Mesothelial cell of epicardium (in vitro differentiated cells): ENCODE measurements around the gene KRTAP4-2. TPM values are rescaled to one million over a fixed set of nuclear protein-coding genes. Genes with fewer than 3 reads are reported as not detected.

ENCODE experiments used
- DNase-seq, 2 experiments: peaks; one replicate each; pipeline ENCODE4 v3.0.0; 2021; ENCODE audit warnings: low spot score in 2 of 2; ENCODE audit not compliant: unreplicated experiment in 2 of 2
- H3K27ac Mint-ChIP-seq: 2 replicates; pipeline ENCODE4 v1.8.0; 2021; ENCODE audit warnings: mixed read lengths
- H3K27me3 Mint-ChIP-seq: 2 replicates; pipeline ENCODE4 v1.8.0; 2021; ENCODE audit warnings: low read depth, mixed read lengths
- H3K36me3 Mint-ChIP-seq: 2 replicates; pipeline ENCODE4 v1.8.0; 2021; ENCODE audit warnings: mixed read lengths
- H3K4me1 Mint-ChIP-seq: 2 replicates; pipeline ENCODE4 v1.8.0; 2021; ENCODE audit warnings: mixed read lengths
- H3K4me3 Mint-ChIP-seq: 2 replicates; pipeline ENCODE4 v1.8.0; 2021; ENCODE audit warnings: mild to moderate bottlenecking, moderate library complexity, mixed read lengths
- H3K9me3 Mint-ChIP-seq: 2 replicates; pipeline ENCODE4 v1.8.0; 2021; ENCODE audit warnings: mixed read lengths
- total RNA-seq: library from RNA; stranded (reverse); gene quantifications from 3 replicates; pipeline ENCODE4 v1.2.1, GENCODE V29; 2021
- TF ChIP-seq, protein P1 (sequence below): fragments of 200-600 bp; sonication (generic); IDR thresholded peaks from one replicate; pipeline ENCODE4 v1.5.0; 2021; ENCODE audit warnings: antibody characterized with exemption; ENCODE audit not compliant: unreplicated experiment

The KRTAP4-2 gene
- total RNA-seq, 1 donor from 2014 or later, result not detected

DNA sequence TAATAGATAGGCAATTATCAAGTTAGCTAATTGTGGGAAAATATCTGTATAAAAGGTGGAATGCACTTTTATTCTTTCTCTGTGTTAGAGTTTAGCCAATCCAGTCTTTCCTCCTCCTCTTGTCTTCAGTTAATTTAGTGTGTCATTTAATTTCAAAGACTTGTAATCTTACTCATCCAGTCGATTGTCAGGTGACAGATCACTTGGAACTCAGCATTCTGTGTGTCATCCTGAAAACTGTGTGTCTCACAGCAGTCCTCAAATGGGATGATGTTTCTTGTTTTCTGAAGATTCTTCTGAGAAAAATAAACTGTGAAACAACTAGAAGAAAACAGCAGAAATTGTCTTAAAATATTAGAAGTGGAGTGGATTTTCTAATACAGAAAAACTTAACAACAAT, 7.0 kb upstream of the KRTAP4-2 start:
- Mint-ChIP-seq H3K4me1 (peaks cover 2% of the 10 kb centered on the region), H3K4me3 (no peak overlapping the region), H3K9me3 (peaks cover 4% of the 10 kb centered on the region), H3K27me3 (peaks cover 5% of the 10 kb centered on the region), H3K27ac (no peak overlapping the region), H3K36me3 (no peaks in the 10 kb centered on the region)
- TF ChIP-seq, protein P1, sequence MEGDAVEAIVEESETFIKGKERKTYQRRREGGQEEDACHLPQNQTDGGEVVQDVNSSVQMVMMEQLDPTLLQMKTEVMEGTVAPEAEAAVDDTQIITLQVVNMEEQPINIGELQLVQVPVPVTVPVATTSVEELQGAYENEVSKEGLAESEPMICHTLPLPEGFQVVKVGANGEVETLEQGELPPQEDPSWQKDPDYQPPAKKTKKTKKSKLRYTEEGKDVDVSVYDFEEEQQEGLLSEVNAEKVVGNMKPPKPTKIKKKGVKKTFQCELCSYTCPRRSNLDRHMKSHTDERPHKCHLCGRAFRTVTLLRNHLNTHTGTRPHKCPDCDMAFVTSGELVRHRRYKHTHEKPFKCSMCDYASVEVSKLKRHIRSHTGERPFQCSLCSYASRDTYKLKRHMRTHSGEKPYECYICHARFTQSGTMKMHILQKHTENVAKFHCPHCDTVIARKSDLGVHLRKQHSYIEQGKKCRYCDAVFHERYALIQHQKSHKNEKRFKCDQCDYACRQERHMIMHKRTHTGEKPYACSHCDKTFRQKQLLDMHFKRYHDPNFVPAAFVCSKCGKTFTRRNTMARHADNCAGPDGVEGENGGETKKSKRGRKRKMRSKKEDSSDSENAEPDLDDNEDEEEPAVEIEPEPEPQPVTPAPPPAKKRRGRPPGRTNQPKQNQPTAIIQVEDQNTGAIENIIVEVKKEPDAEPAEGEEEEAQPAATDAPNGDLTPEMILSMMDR, result no peak
- DNase-seq, result no peak

DNA sequence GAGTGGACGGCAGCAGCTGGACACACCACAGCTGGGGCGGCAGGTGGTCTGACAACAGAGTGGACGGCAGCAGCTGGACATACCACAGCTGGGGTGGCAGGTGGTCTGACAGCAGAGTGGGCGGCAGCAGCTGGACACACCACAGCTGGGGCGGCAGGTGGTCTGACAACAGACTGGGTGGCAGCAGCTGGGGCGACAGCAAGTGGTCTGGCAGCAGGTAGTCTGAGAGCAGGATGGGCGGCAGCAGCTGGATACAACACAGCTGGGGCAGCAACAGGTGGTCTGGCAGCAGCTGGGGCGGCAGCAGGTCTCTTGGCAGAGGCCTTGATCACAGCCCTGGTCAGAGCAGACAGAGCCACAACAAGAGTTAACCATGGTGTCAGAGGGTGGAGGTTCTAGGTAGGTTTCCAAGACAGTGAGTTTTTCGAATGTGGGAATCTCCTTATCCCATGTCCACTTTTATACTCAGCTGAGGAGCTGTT, 6.5 kb upstream of the KRTAP4-2 start, which contains the start of gene KRTAP4-1:
TSS of gene KRTAP4-1 (minus strand) at position 432 of the 482 bp plus-strand sequence. CDS start at position 375, 57 bp downstream.
- TF ChIP-seq, protein P1, result no peak
- no peak within 1 kb of the TSS for H3K4me3 Mint-ChIP-seq
- H3K27ac Mint-ChIP-seq, result no peak within 1 kb of the TSS
- H3K9me3 Mint-ChIP-seq, result peaks cover 4% of the 10 kb centered on the region
- peaks cover 2% of the 10 kb centered on the region for H3K4me1 Mint-ChIP-seq
- H3K36me3 Mint-ChIP-seq, result no peaks in the 10 kb centered on the region
- H3K27me3 Mint-ChIP-seq, result peaks cover 5% of the 10 kb centered on the region
- DNase-seq, result no peak

DNA sequence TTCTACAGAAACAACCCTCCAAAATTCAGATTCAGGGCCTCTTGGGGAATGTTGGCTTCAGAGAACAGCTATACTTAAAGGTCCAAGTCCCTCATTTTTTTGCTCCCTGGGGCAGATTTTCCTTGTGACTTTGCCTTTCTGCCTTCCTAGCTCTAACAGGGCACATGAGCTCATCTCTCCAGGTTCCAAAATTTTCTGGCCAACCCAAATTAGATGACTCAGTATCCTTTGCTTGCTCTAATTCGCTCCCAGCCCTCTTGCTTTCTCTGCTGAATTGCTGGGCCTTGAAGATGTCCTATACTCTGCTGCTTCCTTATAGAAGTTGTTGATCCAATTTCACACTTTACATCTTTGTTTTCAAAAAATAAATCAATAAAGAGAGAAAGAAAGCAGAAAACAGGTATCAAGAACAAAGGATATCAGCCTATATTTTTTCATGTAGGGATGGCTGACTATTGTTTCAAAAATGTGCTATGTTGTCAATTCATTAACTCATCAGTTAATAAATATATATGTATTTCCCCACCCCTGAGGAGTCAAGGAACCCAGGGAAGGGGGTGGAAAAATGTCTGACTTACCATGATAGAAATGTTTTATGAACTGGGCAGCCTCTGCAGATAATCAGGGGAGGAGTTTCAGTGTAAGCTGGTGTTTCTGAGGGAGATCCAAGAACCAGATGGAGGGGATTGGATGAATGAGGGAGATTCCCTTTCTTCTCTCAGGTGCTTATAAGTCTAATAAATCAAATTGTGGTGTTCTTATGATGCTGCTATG, 1.0 kb upstream of the KRTAP4-2 start:
- Mint-ChIP-seq H3K27me3 (no peaks in the 10 kb centered on the region), H3K4me1 (peaks cover 5% of the 10 kb centered on the region), H3K27ac (no peak overlapping the region), H3K36me3 (no peaks in the 10 kb centered on the region), H3K9me3 (peaks cover under 1% of the 10 kb centered on the region), H3K4me3 (no peak overlapping the region)
- TF ChIP-seq, protein P1, result no peak
- no peak for DNase-seq

DNA sequence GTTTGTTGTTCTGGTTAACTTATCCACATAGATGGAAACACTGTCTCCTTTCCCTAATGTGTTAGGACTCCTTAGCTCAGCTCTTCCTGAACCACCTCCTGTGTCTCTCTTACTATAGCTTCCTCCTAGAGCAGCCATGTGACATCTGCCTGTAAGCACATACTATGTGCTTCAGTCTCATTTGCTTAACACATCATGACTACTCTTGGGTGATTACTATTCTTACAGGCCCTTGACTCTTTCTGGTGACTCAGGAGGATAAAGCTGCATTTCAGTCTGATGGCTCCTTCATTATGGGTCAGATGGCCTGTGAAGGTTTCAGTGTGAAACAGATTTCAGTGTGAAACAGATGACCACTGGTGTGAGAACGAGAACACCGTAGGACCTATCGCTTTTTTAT, 320 bp upstream of the KRTAP4-2 start:
- TF ChIP-seq, protein P1, result no peak
- Mint-ChIP-seq H3K27me3 (no peaks in the 10 kb centered on the region), H3K9me3 (no peaks in the 10 kb centered on the region), H3K27ac (no peak overlapping the region), H3K4me3 (no peak overlapping the region), H3K4me1 (peaks cover 5% of the 10 kb centered on the region), H3K36me3 (no peaks in the 10 kb centered on the region)
- DNase-seq, result no peak

DNA sequence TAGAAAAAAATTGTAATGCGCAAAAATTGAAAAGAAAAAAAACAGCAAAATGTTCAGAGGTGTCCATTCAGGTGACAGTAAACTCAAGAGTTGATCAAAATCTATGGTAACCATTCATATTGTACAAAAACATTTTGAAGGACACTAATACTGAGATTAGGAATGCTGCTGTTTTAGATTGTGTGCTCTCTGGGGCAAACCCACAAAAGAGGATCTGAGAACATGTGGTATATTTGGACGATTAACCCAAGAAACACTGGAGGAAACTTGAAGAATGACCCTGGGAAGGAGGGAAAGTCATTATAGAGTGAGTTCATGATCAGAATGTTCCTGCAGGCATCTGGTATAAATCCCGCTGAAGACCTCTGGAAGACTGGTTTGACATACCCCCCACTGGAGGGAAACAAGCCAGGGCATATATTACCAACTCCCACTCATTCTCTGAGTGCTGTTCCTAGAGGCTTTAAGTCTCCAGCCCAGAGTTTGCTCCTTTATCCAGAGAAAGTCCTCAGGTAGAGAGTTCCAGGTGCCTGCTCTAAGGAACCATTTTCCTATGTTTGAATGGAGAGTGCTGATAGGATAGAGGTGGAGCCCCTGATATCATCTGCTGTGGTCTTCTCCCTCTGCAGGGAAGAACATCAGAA, 1.2 kb downstream of the KRTAP4-2 start:
- TF ChIP-seq, protein P1, result no peak
- Mint-ChIP-seq H3K9me3 (no peaks in the 10 kb centered on the region), H3K4me3 (no peak overlapping the region), H3K27ac (no peak overlapping the region), H3K36me3 (no peaks in the 10 kb centered on the region), H3K27me3 (no peaks in the 10 kb centered on the region), H3K4me1 (peaks cover 3% of the 10 kb centered on the region)
- DNase-seq, result no peak
